GM23338 (cell line): ENCODE data around the gene ANKH.

Source experiments
- CTCF ChIP-seq, 2 experiments: fragments of 200-600 bp in 1 of 2; sonication (generic) in 1 of 2; conservative IDR thresholded peaks; 2 replicates each; pipeline versions ENCODE4 v1.5.1 to v1.6.1; 2016 to 2017; ENCODE audit warnings: antibody characterized with exemption in 2 of 2, low read depth in 2 of 2, mild to moderate bottlenecking in 2 of 2, moderate library complexity in 1 of 2
- EZH2 ChIP-seq: fragments of 200-600 bp; sonication (generic); IDR thresholded peaks from one replicate; pipeline ENCODE4 v1.8.0; 2017; ENCODE audit warnings: antibody characterized with exemption, mild to moderate bottlenecking, low read depth; ENCODE audit not compliant: unreplicated experiment
- JUNB ChIP-seq: IDR thresholded peaks from one replicate; pipeline ENCODE4 v1.6.1; 2016; ENCODE audit warnings: antibody characterized with exemption; ENCODE audit not compliant: unreplicated experiment
- NANOG ChIP-seq: IDR thresholded peaks from 2 replicates; pipeline ENCODE4 v1.6.1; 2016; ENCODE audit warnings: antibody characterized with exemption, borderline replicate concordance
- POLR2AphosphoS5 ChIP-seq: IDR thresholded peaks from 2 replicates; pipeline ENCODE4 v1.6.1; 2016; ENCODE audit warnings: antibody characterized with exemption, low read depth
- REST ChIP-seq: IDR thresholded peaks from one replicate; pipeline ENCODE4 v1.6.1; 2018; ENCODE audit warnings: antibody characterized with exemption; ENCODE audit not compliant: unreplicated experiment

- TF ChIP-seq CTCF (conservative IDR thresholded peaks at IDR 0.05; ENCODE audit: low read depth in 2 of 2) (no peak), POLR2AphosphoS5 (no peak), JUNB (no peak), NANOG (no peak), EZH2 (no peak), REST (no peak)
Observed at GRCh38 chr5:14766584-14766983, 105.0 kb downstream of the ANKH start.
